HG03521 (cell line): ENCODE results near the gene ARMC5.
"Not testable (repeated sequence)": the region's sequence is repeated elsewhere in the genome, so short reads cannot be mapped to it uniquely, and the experiment has no call there.

Experiments
- ATAC-seq: cut with Tn5 transposase; IDR thresholded peaks from one replicate; pipeline ENCODE4 v1.9.1; 2021; ENCODE audit warnings: mild to moderate bottlenecking, moderate library complexity; ENCODE audit not compliant: unreplicated experiment

Gene ARMC5

GRCh38 chr16:31476303-31477219 lies 17.3 kb downstream of the ARMC5 start:
- peak; percentile 53 for ATAC-seq

- ATAC-seq = no peak
Observed at GRCh38 chr16:31477220-31478216, 18.2 kb downstream of the ARMC5 start.

GRCh38 chr16:31478956-31479355 lies 19.7 kb downstream of the ARMC5 start:
- no peak for ATAC-seq

- no peak for ATAC-seq
Observed at GRCh38 chr16:31479751-31480150, 20.4 kb downstream of the ARMC5 start.

- ATAC-seq = no peak
Observed at GRCh38 chr16:31480851-31481536, 21.7 kb downstream of the ARMC5 start.

- no peak for ATAC-seq
Observed at GRCh38 chr16:31483081-31483480, 23.8 kb downstream of the ARMC5 start, which contains the start of gene SLC5A2. TSS of gene SLC5A2 (plus strand) at chr16:31483123. CDS start at chr16:31483137, 14 bp downstream.

GRCh38 chr16:31484048-31484447 lies 24.7 kb downstream of the ARMC5 start:
- not testable (repeated sequence) for ATAC-seq

- ATAC-seq = no peak
Observed at GRCh38 chr16:31484491-31485171, 25.3 kb downstream of the ARMC5 start.

GRCh38 chr16:31485571-31485970 lies 26.3 kb downstream of the ARMC5 start:
- ATAC-seq = no peak

GRCh38 chr16:31486045-31486444 lies 26.7 kb downstream of the ARMC5 start:
- no peak for ATAC-seq

GRCh38 chr16:31487071-31487719 lies 27.9 kb downstream of the ARMC5 start:
- no peak for ATAC-seq

GRCh38 chr16:31487720-31488467 lies 28.6 kb downstream of the ARMC5 start:
- ATAC-seq = peak; percentile 73

GRCh38 chr16:31488468-31489297 lies 29.4 kb downstream of the ARMC5 start:
- ATAC-seq = no peak

GRCh38 chr16:31489298-31489564 lies 29.9 kb downstream of the ARMC5 start:
- ATAC-seq = no peak

GRCh38 chr16:31489616-31490584 lies 30.6 kb downstream of the ARMC5 start:
- no peak for ATAC-seq

- no peak for ATAC-seq
Observed at GRCh38 chr16:31491778-31492418, 32.6 kb downstream of the ARMC5 start.
